Transverse colon (tissue), 4 donors: ENCODE data around the gene PACSIN2. TPM values are rescaled to one million over a fixed set of nuclear protein-coding genes. Genes with fewer than 3 reads are reported as not detected.

ENCODE experiments used
- DNase-seq: peaks from one replicate; pipeline ENCODE4 v3.0.0-alpha.2; 2019
- H3K27ac ChIP-seq, 4 donors: fragments of 200-600 bp; sonication (generic); 2 replicates each; pipeline ENCODE4 v1.5.1; 2016 to 2018; ENCODE audit warnings: inconsistent platforms in 4 of 4
- H3K27me3 ChIP-seq: fragments of 200-600 bp; sonication (generic); 2 replicates; pipeline ENCODE4 v1.5.1; 2017; ENCODE audit warnings: inconsistent platforms
- H3K36me3 ChIP-seq, 4 donors: fragments of 200-600 bp; sonication (generic); 2 replicates each; pipeline ENCODE4 v1.5.1; 2017 to 2019; ENCODE audit warnings: inconsistent platforms in 4 of 4
- H3K4me1 ChIP-seq, 4 donors: fragments of 200-600 bp; sonication (generic); 2 replicates each; pipeline ENCODE4 v1.5.1; 2017 to 2020; ENCODE audit warnings: inconsistent platforms in 4 of 4
- H3K4me3 ChIP-seq, 4 donors: fragments of 200-600 bp; sonication (generic); 1 replicate in 1 of 4; 2 replicates in 3 of 4; pipeline versions ENCODE4 v1.5.1 to v1.6.1; 2017 to 2019; ENCODE audit warnings: inconsistent platforms in 4 of 4
- H3K9me3 ChIP-seq, 2 donors: fragments of 200-600 bp; sonication (generic); 2 replicates each; pipeline ENCODE4 v1.5.1; 2017 to 2019; ENCODE audit warnings: inconsistent platforms in 2 of 2
- EP300 ChIP-seq: sonication (generic); formaldehyde crosslinking; IDR thresholded peaks from one replicate; pipeline ENCODE4 v1.6.1; 2017; ENCODE audit warnings: antibody characterized with exemption, low read depth
- POLR2A ChIP-seq: fragments of 450-650 bp; IDR thresholded peaks from one replicate; pipeline ENCODE4 v1.6.1; 2016; ENCODE audit warnings: antibody characterized with exemption, mild to moderate bottlenecking, moderate library complexity
- POLR2AphosphoS5 ChIP-seq, 3 donors: sonication (generic); formaldehyde crosslinking; IDR thresholded peaks; one replicate each; pipeline ENCODE4 v1.6.1; 2016; ENCODE audit warnings: antibody characterized with exemption in 3 of 3
- WGBS, 2 donors: methylation state at CpG; one replicate each; pipeline ENCODE4 v1.1.5; 2018; ENCODE audit warnings: low coverage in 1 of 2; 5-methylcytosine and 5-hydroxymethylcytosine counted together
- in situ Hi-C, 4 donors: fragments of 200-750 bp; cut with MboI; loops; one replicate each; pipeline versions ENCODE4 v1.15.0 to v1.15.1; 2017; ENCODE audit warnings: low sequenced_read_pairs in 3 of 4, low pct_ligation_motif_present in 1 of 4, low pct_unique_long_range_greater_than_20kb in 1 of 4
- intact Hi-C: fragments of 100-400 bp; cut with DNase I; formaldehyde crosslinking; loops from one replicate; pipeline ENCODE4 v1.15.1; 2023; ENCODE audit warnings: low total_unique reads
- total RNA-seq, 4 donors: library from RNA; depleted of rRNA; stranded (reverse); fragments of >200 nt; gene quantifications; one replicate each; pipeline ENCODE4 v1.1.0, GENCODE V29; 2016
- TF ChIP-seq, protein P1 (sequence below), 5 experiments: fragments of 200-600 bp in 3 of 5; fragments of 450-650 bp in 2 of 5; sonication (generic) in 3 of 5; IDR thresholded peaks; 1 replicate in 2 of 5; 2 replicates in 3 of 5; pipeline ENCODE4 v1.5.1; 2016 to 2017; ENCODE audit warnings: antibody characterized with exemption in 5 of 5, inconsistent platforms in 3 of 5, mild to moderate bottlenecking in 2 of 5, moderate library complexity in 1 of 5

The PACSIN2 gene
- total RNA-seq, 4 donors from 2014 or later = 53.9 to 250 (median 198) TPM

DNA sequence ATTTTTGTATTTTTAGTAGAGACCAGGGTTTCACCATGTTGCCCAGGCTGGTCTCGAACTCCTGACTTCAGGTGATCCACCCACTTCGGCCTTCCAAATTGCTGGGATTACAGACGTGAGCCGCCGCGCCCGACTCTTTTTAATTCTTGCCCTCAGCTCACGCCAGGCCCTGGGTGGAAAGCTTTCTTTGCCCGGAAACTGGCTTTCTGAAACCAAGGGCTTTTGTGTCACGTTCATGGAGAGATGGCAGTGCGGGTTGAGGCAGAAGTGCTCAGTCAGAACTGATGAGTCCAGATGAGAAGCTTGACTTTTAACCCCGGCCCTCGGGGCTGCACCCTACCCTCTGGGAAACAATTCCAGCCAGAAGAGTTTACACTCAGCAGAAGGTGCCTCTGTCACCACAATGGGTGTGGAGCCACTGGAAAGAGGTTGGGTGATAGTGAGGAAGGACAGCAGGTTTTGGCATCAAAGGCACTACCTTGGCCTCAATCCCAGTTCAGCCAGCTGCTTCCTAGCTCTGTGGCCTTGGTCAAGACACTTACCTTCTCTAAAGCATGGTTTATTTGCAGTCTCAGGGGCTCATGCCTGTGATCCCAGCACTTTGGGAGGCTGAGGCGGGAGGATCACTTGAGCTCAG, 157.0 kb downstream of the PACSIN2 start:
- Histone ChIP-seq H3K27ac (peak overlapping the region; percentile 94 to 98 (median 97)), H3K4me1 (peaks cover 7 to 25% (median 20%) of the 10 kb centered on the region in 4 donors), H3K4me3 (peak overlapping the region in 1 of 4 donors; percentile 86), H3K27me3 (no peaks in the 10 kb centered on the region), H3K9me3 (no peaks in the 10 kb centered on the region), H3K36me3 (no peaks in the 10 kb centered on the region)
- 90% methylated on average over 14 of the region's 14 CpGs; no CpG with 5 or more reads in 1 of the 2 donors for WGBS, 2 donors
- no peak for DNase-seq
- intact Hi-C loops = no loop called here
- in situ Hi-C loops = loop anchor here in 1 of 4 donors (25.0 kb wide), 2 partner anchors 179 to 196 kb away; no protein-coding TSS in a partner anchor
- TF ChIP-seq POLR2A (no peak), POLR2AphosphoS5 (IDR thresholded peaks at IDR 0.05) (no peak), EP300 (no peak)
- TF ChIP-seq, protein P1, sequence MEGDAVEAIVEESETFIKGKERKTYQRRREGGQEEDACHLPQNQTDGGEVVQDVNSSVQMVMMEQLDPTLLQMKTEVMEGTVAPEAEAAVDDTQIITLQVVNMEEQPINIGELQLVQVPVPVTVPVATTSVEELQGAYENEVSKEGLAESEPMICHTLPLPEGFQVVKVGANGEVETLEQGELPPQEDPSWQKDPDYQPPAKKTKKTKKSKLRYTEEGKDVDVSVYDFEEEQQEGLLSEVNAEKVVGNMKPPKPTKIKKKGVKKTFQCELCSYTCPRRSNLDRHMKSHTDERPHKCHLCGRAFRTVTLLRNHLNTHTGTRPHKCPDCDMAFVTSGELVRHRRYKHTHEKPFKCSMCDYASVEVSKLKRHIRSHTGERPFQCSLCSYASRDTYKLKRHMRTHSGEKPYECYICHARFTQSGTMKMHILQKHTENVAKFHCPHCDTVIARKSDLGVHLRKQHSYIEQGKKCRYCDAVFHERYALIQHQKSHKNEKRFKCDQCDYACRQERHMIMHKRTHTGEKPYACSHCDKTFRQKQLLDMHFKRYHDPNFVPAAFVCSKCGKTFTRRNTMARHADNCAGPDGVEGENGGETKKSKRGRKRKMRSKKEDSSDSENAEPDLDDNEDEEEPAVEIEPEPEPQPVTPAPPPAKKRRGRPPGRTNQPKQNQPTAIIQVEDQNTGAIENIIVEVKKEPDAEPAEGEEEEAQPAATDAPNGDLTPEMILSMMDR (IDR thresholded peaks at IDR 0.05) = no peak

DNA sequence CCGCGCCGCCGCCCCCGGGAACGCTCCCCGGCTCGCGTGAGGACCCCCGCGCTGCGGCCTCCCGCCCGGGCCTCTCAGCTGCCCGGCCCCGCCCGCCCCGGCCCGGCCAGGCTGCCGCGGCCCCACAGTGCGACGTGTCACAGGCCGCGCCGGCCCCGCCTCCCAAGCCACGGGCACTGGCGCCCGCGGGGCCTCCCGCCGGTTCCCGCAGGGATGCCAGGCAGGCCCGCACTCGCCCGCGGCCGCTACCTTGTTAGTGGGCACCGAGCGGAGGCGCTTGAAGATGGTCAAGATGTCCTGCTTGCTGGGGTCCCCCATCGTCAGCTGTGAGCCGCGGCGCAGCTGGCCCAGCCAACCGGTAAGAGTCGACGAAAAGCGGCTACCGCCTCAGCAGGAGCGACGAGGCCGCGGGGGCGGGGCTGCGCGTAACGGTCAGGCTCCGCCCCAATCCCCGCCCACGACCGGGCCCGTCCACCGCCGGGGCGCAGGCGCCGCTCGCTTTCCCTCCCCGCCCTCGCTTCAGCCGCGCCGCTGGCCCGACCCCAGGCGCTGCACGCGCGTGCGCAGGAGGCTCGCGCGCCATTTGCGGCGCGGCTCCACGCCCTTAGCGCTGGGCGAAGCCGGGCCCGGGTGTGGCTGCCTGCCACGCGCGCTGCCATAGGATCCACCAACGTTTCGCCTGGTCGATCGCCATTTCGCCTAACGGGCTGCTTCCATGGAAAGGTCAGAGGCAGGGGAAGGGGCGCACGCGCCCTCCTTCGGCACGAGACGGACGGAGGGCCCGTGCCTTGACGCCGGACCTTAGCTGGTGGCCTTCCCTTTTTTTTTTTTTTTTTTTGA, 157.9 kb downstream of the PACSIN2 start, which contains the start of gene ARFGAP3:
TSS of gene ARFGAP3 (minus strand) at position 409 of the 840 bp plus-strand sequence. CDS start at position 318, 91 bp downstream.
- peak within 1 kb of the TSS; percentile 35 to 87 (median 85) for H3K4me3 ChIP-seq
- peak; percentile 81 for TF ChIP-seq POLR2A
- TF ChIP-seq EP300 = no peak
- peak; percentile 91 to 94 (median 94) for TF ChIP-seq POLR2AphosphoS5 (IDR thresholded peaks at IDR 0.05)
- TF ChIP-seq, protein P1 (IDR thresholded peaks at IDR 0.05) = no peak
- intact Hi-C loops = no loop called here
- no peaks in the 10 kb centered on the region for H3K9me3 ChIP-seq
- 21% methylated on average over 44 of the region's 111 CpGs; no CpG with 5 or more reads in 1 of the 2 donors for whole genome bisulfite sequencing, 2 donors
- peak within 1 kb of the TSS; percentile 94 to 98 (median 97) for H3K27ac ChIP-seq
- DNase-seq = peak; percentile 96
- no peaks in the 10 kb centered on the region for H3K36me3 ChIP-seq
- peaks cover 7 to 25% (median 20%) of the 10 kb centered on the region in 4 donors for H3K4me1 ChIP-seq
- H3K27me3 ChIP-seq = no peaks in the 10 kb centered on the region
- in situ Hi-C loops = loop anchor here in 1 of 4 donors (25.0 kb wide), 2 partner anchors 180 to 195 kb away; no protein-coding TSS in a partner anchor

DNA sequence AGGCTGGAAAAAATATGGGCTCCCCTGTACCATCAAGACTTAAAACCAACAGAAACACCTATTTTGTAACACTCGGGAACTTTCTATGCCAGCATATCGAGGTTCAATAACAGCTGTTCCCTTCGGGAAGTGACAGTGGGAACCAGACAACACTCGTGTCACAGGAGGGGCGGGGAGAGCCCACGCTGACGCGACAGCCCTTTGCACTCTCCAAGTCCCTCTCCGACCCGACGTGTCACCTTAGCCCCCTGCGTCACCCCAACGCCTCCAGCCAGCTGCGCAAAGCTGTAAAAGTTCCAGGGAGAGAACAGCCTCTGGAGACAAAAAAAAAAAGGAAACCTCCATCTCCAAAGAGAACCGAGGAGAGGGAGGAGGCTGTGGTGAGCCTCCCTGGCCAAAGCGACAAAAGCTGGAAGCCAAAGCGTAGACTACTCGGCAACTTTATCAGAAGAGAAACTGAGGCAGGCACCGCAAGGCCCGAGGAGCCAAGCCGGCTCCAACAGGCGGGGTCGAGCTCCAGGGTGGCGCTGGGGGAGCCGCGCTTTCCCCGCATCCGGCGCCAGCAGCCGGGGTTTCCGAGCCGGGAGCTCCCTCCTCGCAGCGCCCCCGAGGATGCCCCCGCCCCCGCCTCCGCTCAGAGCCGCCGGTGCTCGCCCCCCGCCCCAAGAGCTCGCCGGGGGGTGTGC, 158.6 kb downstream of the PACSIN2 start:
- Histone ChIP-seq H3K36me3 (no peaks in the 10 kb centered on the region), H3K9me3 (no peaks in the 10 kb centered on the region), H3K4me3 (peak overlapping the region; percentile 32 to 87 (median 85)), H3K27ac (peak overlapping the region; percentile 94 to 98 (median 97)), H3K4me1 (peaks cover 7 to 25% (median 20%) of the 10 kb centered on the region in 4 donors), H3K27me3 (no peaks in the 10 kb centered on the region)
- no peak for TF ChIP-seq EP300
- TF ChIP-seq POLR2A = peak; percentile 27
- TF ChIP-seq POLR2AphosphoS5 (IDR thresholded peaks at IDR 0.05) = peak in 2 of 3 donors; percentile 8 to 13
- peak; percentile 71 for DNase-seq
- 0% methylated on average over 24 of the region's 44 CpGs; no CpG with 5 or more reads in 1 of the 2 donors for WGBS, 2 donors
- in situ Hi-C loops = loop anchor here in 1 of 4 donors (25.0 kb wide), 2 partner anchors 181 to 194 kb away; no protein-coding TSS in a partner anchor
- intact Hi-C loops = no loop called here

DNA sequence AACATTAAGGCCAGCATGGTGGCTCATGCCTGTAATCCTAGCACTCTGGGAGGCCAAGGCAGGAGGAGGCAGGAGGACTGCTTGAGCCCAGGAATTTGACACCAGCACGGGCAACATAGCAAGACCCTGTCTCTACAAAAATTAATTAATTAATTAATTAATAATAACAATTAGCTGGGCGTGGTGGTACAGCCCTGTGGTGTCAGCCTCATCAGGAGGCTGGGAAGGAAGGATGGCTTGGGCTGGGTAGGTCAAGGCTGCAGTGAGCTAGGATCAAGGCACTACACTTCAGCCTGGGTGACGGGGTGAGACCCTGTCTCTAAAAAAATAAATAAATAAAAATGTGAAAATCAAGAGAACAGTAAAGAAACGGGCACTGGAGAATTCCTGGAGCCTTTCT, 159.2 kb downstream of the PACSIN2 start:
- no peak for DNase-seq
- H3K27me3 ChIP-seq = no peaks in the 10 kb centered on the region
- TF ChIP-seq POLR2AphosphoS5 (IDR thresholded peaks at IDR 0.05) (no peak), POLR2A (no peak), EP300 (no peak)
- TF ChIP-seq, protein P1 (IDR thresholded peaks at IDR 0.05) = no peak
- intact Hi-C loops (no loop called here), in situ Hi-C loops (loop anchor here in 1 of 4 donors (25.0 kb wide), 2 partner anchors 182 to 193 kb away; no protein-coding TSS in a partner anchor)
- WGBS, 2 donors = 25 to 32% methylated on average over 4 of the region's 4 CpGs
- no peaks in the 10 kb centered on the region for H3K36me3 ChIP-seq
- H3K27ac ChIP-seq = peak overlapping the region; percentile 94 to 98 (median 97)
- H3K9me3 ChIP-seq = no peaks in the 10 kb centered on the region
- H3K4me3 ChIP-seq = peak overlapping the region in 3 of 4 donors; percentile 84 to 87 (median 86)
- peaks cover 7 to 25% (median 20%) of the 10 kb centered on the region in 4 donors for H3K4me1 ChIP-seq
